Measurements from ENCODE around the gene KRTAP12-3.

DNA sequence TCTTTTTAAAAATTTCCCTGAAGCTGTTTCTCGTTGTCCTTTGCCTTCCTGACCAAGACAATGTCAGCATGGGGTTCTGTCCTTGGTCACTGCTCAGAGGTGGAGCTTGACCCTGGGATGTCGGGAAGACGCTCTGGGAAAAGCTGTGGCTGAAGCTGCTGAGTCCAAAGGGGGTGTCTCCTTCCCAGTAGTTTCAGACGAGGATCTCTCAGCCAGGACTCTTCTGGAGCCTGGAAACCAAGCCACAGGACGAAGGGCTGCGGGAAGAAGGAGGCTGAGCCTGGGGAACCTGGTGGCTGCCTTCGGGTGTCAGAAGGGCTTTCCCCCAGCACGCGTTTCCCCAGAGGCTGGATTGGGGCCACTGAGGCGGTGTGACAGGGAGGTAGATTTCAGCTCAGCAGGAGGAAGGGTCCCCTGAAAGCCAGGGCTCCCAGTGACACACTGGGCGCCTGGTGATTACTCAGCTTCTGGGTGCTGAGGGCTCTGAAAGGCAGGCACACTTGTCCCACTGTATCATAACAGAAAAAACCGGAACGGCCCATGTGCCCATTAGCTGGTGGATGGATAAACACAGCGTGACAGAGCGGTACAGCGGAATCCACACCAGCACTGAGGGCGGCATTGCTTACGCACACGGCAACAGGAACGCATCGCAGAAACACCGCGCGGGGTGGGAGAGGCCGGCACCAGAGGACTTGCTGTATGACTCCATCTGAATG is 29.3 kb downstream of the KRTAP12-3 start:
- no peak for TF ChIP-seq CTCF (conservative IDR thresholded peaks at IDR 0.05)
- TF ChIP-seq EZH2 (IDR thresholded peaks at IDR 0.05; ENCODE audit: low read depth), result no peak

Data from PC-9 (cell line).